H1 (cell line): Measurements from ENCODE around the gene FAM131C. TPM values are rescaled to one million over a fixed set of nuclear protein-coding genes. Genes with fewer than 3 reads are reported as not detected.

Source experiments
- PHF8 ChIP-seq: fragments of 200-600 bp; sonication (generic); conservative IDR thresholded peaks from 2 replicates; pipeline ENCODE4 v1.7.1; 2012; ENCODE audit warnings: low read depth, mild to moderate bottlenecking, inconsistent platforms, low read length, moderate library complexity
- POU5F1 ChIP-seq: IDR thresholded peaks from 2 replicates; pipeline ENCODE4 v1.6.1; 2011; ENCODE audit warnings: low read depth, mild to moderate bottlenecking, low read length, moderate library complexity
- polyA plus RNA-seq, 7 experiments: library from polyadenylated mRNA; depleted of rRNA in 3 of 7; stranded (reverse) in 5 of 7; unstranded in 2 of 7; fragments of >200 nt in 5 of 7; fragments of 200-250 nt in 2 of 7; gene quantifications; 1 replicate in 5 of 7; 2 replicates in 1 of 7; 4 replicates in 1 of 7; pipeline versions ENCODE4 v1.2.1 to v1.2.3, GENCODE V29; 2011 to 2013; ENCODE audit warnings: missing spikeins in 2 of 7, mixed read lengths in 2 of 7
- total RNA-seq: library from RNA; stranded (reverse); fragmentation: NEBNext Ultra II Directional; extraction: Animal tissue kit (Norgen Biotek cat#: 25700); gene quantifications from 2 replicates; pipeline ENCODE4 v1.2.1, GENCODE V29; 2021

The FAM131C gene
- total and polyA plus RNA-seq, 2 of the 8 experiments (the other 6 are each of a cell fraction or from before 2014, with no cell fraction given): 0.73 to 0.78 TPM

GRCh38 chr1:16120940-16121410 lies 47.5 kb upstream of the FAM131C start (continued):
- TF ChIP-seq PHF8 (no peak), POU5F1 (no peak)
